Glutamatergic neuron (in vitro differentiated cells): Measurements from ENCODE around the gene RBP5. TPM values are rescaled to one million over a fixed set of nuclear protein-coding genes. Genes with fewer than 3 reads are reported as not detected.

ENCODE experiments used
- DNase-seq: peaks from one replicate; pipeline ENCODE4 v3.0.0; 2022
- H3K27ac Mint-ChIP-seq: one replicate; pipeline ENCODE4 v1.8.0; 2020; ENCODE audit warnings: mild to moderate bottlenecking, mixed read lengths, inconsistent platforms; ENCODE audit not compliant: unreplicated experiment
- H3K27me3 Mint-ChIP-seq: one replicate; pipeline ENCODE4 v1.8.0; 2020; ENCODE audit warnings: mild to moderate bottlenecking, moderate library complexity, mixed read lengths, inconsistent platforms; ENCODE audit not compliant: unreplicated experiment
- H3K36me3 Mint-ChIP-seq: one replicate; pipeline ENCODE4 v1.8.0; 2020; ENCODE audit warnings: mild to moderate bottlenecking, mixed read lengths, inconsistent platforms; ENCODE audit not compliant: unreplicated experiment
- H3K4me1 Mint-ChIP-seq: one replicate; pipeline ENCODE4 v1.8.0; 2020; ENCODE audit warnings: mild to moderate bottlenecking, low read depth, mixed read lengths, inconsistent platforms; ENCODE audit not compliant: unreplicated experiment
- H3K4me3 Mint-ChIP-seq: one replicate; pipeline ENCODE4 v1.8.0; 2020; ENCODE audit warnings: mild to moderate bottlenecking, mixed read lengths, inconsistent platforms; ENCODE audit not compliant: unreplicated experiment
- H3K9me3 Mint-ChIP-seq: one replicate; pipeline ENCODE4 v1.8.0; 2020; ENCODE audit warnings: mild to moderate bottlenecking, moderate library complexity, mixed read lengths, inconsistent platforms; ENCODE audit not compliant: unreplicated experiment
- long read RNA-seq: library from polyadenylated mRNA; unstranded; transcript quantifications from one replicate; pipeline ENCODE4 v2.0.0, GENCODE V29; 2020; ENCODE audit not compliant: unreplicated experiment
- total RNA-seq: library from RNA; stranded (reverse); fragmentation: NEBNext Ultra II Directional; extraction: Animal tissue kit (Norgen Biotek cat#: 25700); gene quantifications from one replicate; pipeline ENCODE4 v1.2.1, GENCODE V29; 2021; ENCODE audit not compliant: unreplicated experiment
- TF ChIP-seq, protein P1 (sequence below): fragments of 200-600 bp; sonication (generic); IDR thresholded peaks from one replicate; pipeline ENCODE4 v1.5.0; 2021; ENCODE audit not compliant: partially characterized antibody, unreplicated experiment

Gene RBP5, protein sequence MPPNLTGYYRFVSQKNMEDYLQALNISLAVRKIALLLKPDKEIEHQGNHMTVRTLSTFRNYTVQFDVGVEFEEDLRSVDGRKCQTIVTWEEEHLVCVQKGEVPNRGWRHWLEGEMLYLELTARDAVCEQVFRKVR
- 1.2 TPM for total RNA-seq
- long read RNA-seq: 0 reads

DNA sequence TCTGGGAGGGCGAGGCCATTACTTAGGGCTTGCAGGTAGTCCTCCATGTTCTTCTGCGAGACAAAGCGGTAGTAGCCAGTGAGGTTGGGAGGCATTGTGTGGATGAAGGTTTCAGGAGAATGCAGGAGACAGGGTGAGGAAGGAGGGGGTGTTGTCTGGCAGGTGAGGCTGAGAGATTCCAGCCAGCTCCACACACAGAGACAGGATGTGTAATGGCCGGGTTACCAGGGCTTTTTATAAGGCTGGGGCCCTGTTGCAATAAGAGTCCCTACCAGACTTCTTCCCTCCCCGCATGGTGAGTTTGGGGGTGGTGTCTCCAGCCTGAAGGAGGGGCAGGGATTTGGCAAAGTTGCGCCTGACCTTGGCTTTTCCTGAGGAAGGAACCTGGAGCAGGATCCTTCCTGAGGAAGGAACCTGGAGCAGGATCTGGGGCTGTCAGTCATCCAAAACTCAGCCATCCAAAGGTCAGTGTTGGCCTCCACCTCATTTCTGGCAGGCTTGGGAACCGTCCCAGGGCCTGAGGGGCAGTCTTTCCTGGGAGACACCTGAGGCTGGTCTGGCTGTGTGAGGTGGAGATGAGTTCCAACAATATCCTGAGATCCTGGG, at the start of gene RBP5:
Gene RBP5 (minus strand): TSS at position 209 of the 606 bp plus-strand sequence. CDS start 114 bp downstream, at position 95.
- Mint-ChIP-seq H3K36me3 (peaks cover under 1% of the 10 kb centered on the region), H3K27ac (no peak within 1 kb of the TSS), H3K4me3 (peak within 1 kb of the TSS; percentile 95), H3K9me3 (peaks cover 12% of the 10 kb centered on the region), H3K27me3 (peaks cover 19% of the 10 kb centered on the region), H3K4me1 (peaks cover 10% of the 10 kb centered on the region)
- TF ChIP-seq, protein P1, sequence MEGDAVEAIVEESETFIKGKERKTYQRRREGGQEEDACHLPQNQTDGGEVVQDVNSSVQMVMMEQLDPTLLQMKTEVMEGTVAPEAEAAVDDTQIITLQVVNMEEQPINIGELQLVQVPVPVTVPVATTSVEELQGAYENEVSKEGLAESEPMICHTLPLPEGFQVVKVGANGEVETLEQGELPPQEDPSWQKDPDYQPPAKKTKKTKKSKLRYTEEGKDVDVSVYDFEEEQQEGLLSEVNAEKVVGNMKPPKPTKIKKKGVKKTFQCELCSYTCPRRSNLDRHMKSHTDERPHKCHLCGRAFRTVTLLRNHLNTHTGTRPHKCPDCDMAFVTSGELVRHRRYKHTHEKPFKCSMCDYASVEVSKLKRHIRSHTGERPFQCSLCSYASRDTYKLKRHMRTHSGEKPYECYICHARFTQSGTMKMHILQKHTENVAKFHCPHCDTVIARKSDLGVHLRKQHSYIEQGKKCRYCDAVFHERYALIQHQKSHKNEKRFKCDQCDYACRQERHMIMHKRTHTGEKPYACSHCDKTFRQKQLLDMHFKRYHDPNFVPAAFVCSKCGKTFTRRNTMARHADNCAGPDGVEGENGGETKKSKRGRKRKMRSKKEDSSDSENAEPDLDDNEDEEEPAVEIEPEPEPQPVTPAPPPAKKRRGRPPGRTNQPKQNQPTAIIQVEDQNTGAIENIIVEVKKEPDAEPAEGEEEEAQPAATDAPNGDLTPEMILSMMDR: no peak
- DNase-seq: no peak

- Mint-ChIP-seq H3K36me3 (peaks cover 5% of the 10 kb centered on the region), H3K27ac (no peak overlapping the region), H3K4me3 (no peak overlapping the region), H3K9me3 (no peaks in the 10 kb centered on the region), H3K27me3 (no peaks in the 10 kb centered on the region), H3K4me1 (no peaks in the 10 kb centered on the region)
- DNase-seq: no peak
- TF ChIP-seq, protein P1: no peak
Observed at GRCh38 chr12:7178481-7178880, 49.8 kb upstream of the RBP5 start.

DNA sequence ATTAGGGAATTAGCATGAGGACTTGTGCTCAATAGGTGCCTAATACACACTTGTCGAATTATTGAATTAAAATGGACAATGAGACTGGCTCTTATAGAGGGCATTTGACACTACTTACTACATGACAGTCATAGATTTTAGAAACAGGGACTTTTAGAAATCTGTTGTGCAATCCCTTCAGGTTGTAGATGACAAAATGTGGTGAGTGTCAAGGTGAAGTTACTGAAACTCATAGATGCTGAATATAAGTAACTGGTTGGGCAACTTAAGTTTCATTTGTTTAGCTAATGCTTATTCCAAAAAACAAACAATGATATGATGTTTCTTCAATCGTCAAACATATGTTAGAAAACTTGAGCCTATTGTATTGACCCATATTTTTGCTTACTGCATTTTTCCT, 47.9 kb upstream of the RBP5 start:
- no peak overlapping the region for H3K4me3 Mint-ChIP-seq
- H3K27ac Mint-ChIP-seq: no peak overlapping the region
- peaks cover 1% of the 10 kb centered on the region for H3K9me3 Mint-ChIP-seq
- H3K4me1 Mint-ChIP-seq: no peaks in the 10 kb centered on the region
- TF ChIP-seq, protein P1: no peak
- peaks cover 5% of the 10 kb centered on the region for H3K36me3 Mint-ChIP-seq
- H3K27me3 Mint-ChIP-seq: no peaks in the 10 kb centered on the region
- no peak for DNase-seq

- Mint-ChIP-seq H3K27ac (no peak overlapping the region), H3K4me1 (no peaks in the 10 kb centered on the region), H3K4me3 (no peak overlapping the region), H3K36me3 (peaks cover 5% of the 10 kb centered on the region), H3K27me3 (no peaks in the 10 kb centered on the region), H3K9me3 (peaks cover 2% of the 10 kb centered on the region)
- TF ChIP-seq, protein P1: no peak
- no peak for DNase-seq
Observed at GRCh38 chr12:7175493-7175892, 46.8 kb upstream of the RBP5 start.

GRCh38 chr12:7171854-7172253, 43.2 kb upstream of the RBP5 start:
- peaks cover 17% of the 10 kb centered on the region for H3K9me3 Mint-ChIP-seq

More at GRCh38 chr12:7171854-7172253, 43.2 kb upstream of the RBP5 start:
- Mint-ChIP-seq H3K4me1 (no peaks in the 10 kb centered on the region), H3K4me3 (no peak overlapping the region), H3K27ac (no peak overlapping the region), H3K27me3 (no peaks in the 10 kb centered on the region), H3K36me3 (peaks cover 15% of the 10 kb centered on the region)
- TF ChIP-seq, protein P1: no peak
- DNase-seq: no peak
